PC-3 (cell line): ENCODE results near the gene OPRL1. TPM values are rescaled to one million over a fixed set of nuclear protein-coding genes. Genes with fewer than 3 reads are reported as not detected.

ENCODE experiments used
- ATAC-seq: fragments of 200-7000 bp; cut with Tn5 transposase; 2 replicates; pipeline ENCODE4 v1.9.1; 2020; ENCODE audit warnings: mild to moderate bottlenecking, moderate library complexity
- BruUV-seq: library from RNA; stranded (reverse); fragments of 400-500 nt; replicated peaks from 2 replicates; lab custom pipeline; 2021; lab: Mats Ljungman, UMichigan
- CTCF ChIA-PET: fragments of 300-600 bp; sonication (Branson Sonifier 250); formaldehyde crosslinking; loops from one replicate; lab custom pipeline; 2022; ENCODE audit warnings: antibody characterized with exemption; lab: Charles Lee
- POLR2A ChIA-PET: fragments of 300-600 bp; sonication (Branson Sonifier 250); formaldehyde crosslinking; loops from one replicate; lab custom pipeline; 2022; ENCODE audit warnings: antibody characterized with exemption; ENCODE audit not compliant: unreplicated experiment; lab: Charles Lee
- DNase-seq: peaks from one replicate; pipeline ENCODE4 v3.0.0-alpha.2; 2015
- H2AFZ ChIP-seq: fragments of 300-600 bp; sonication (generic); 2 replicates; pipeline ENCODE4 v1.6.0; 2016; ENCODE audit warnings: antibody characterized with exemption, low read length
- H3F3A ChIP-seq: fragments of 300-600 bp; sonication (generic); one replicate; pipeline ENCODE4 v1.6.0; 2017; ENCODE audit warnings: antibody characterized with exemption, low read length, control low read depth, mild to moderate bottlenecking; ENCODE audit not compliant: unreplicated experiment
- H3K27ac ChIP-seq: fragments of 300-600 bp; sonication (generic); 2 replicates; pipeline ENCODE4 v1.5.1; 2016; ENCODE audit warnings: mild to moderate bottlenecking, low read length
- H3K27me3 ChIP-seq: fragments of 300-600 bp; sonication (generic); 2 replicates; pipeline ENCODE4 v1.6.1; 2016; ENCODE audit warnings: low read length, mixed read lengths
- H3K36me3 ChIP-seq: fragments of 300-600 bp; sonication (generic); 2 replicates; pipeline ENCODE4 v1.6.1; 2016; ENCODE audit warnings: low read depth, mixed run types, low read length, mixed read lengths
- H3K4me1 ChIP-seq: fragments of 300-600 bp; sonication (generic); 2 replicates; pipeline ENCODE4 v1.5.1; 2016; ENCODE audit warnings: low read length; ENCODE audit not compliant: insufficient read depth
- H3K4me2 ChIP-seq: fragments of 300-600 bp; sonication (generic); 2 replicates; pipeline ENCODE4 v1.6.0; 2016; ENCODE audit warnings: low read length
- H3K4me3 ChIP-seq: fragments of 300-600 bp; sonication (generic); 2 replicates; pipeline ENCODE4 v1.5.1; 2016; ENCODE audit warnings: mild to moderate bottlenecking, low read length, mixed read lengths
- H3K79me2 ChIP-seq: fragments of 300-600 bp; sonication (generic); 2 replicates; pipeline ENCODE4 v1.6.1; 2017; ENCODE audit warnings: low read length, mixed read lengths
- H3K9ac ChIP-seq: fragments of 300-600 bp; sonication (generic); 2 replicates; pipeline ENCODE4 v1.6.0; 2016; ENCODE audit warnings: mild to moderate bottlenecking, low read length
- H3K9me2 ChIP-seq: fragments of 300-600 bp; sonication (generic); replicated peaks from 2 replicates; pipeline ENCODE4 v1.6.1; 2016; ENCODE audit warnings: mixed run types, low read length, mixed read lengths
- H3K9me3 ChIP-seq: fragments of 300-600 bp; sonication (generic); 2 replicates; pipeline ENCODE4 v1.6.1; 2016; ENCODE audit warnings: low read length, mixed read lengths
- H4K20me1 ChIP-seq: fragments of 300-600 bp; sonication (generic); 2 replicates; pipeline ENCODE4 v1.6.1; 2016; ENCODE audit warnings: low read length, mixed read lengths
- EZH2 ChIP-seq: fragments of 300-600 bp; sonication (generic); IDR thresholded peaks from one replicate; pipeline ENCODE4 v1.6.1; 2017; ENCODE audit warnings: antibody characterized with exemption, mild to moderate bottlenecking, low read length; ENCODE audit not compliant: unreplicated experiment
- EZH2phosphoT487 ChIP-seq: fragments of 300-600 bp; sonication (generic); IDR thresholded peaks from 2 replicates; pipeline ENCODE4 v1.6.1; 2018; ENCODE audit warnings: mild to moderate bottlenecking, antibody characterized with exemption, low read length, borderline replicate concordance
- intact Hi-C: fragments of 100-400 bp; cut with micrococcal nuclease; formaldehyde crosslinking; loops from 2 replicates; pipeline ENCODE4 v1.9.0; 2023
- total RNA-seq: library from RNA; depleted of rRNA; stranded (reverse); fragments of >200 nt; gene quantifications from 2 replicates; pipeline ENCODE4 v1.2.3, GENCODE V29; 2014
- TF ChIP-seq, protein P1 (sequence below): fragments of 300-600 bp; sonication (generic); conservative IDR thresholded peaks from 2 replicates; pipeline ENCODE4 v1.5.1; 2017; ENCODE audit warnings: antibody characterized with exemption, low read depth, mild to moderate bottlenecking, low read length

The OPRL1 gene
- total RNA-seq, 1 experiment from 2014 or later: 5.6 TPM

DNA sequence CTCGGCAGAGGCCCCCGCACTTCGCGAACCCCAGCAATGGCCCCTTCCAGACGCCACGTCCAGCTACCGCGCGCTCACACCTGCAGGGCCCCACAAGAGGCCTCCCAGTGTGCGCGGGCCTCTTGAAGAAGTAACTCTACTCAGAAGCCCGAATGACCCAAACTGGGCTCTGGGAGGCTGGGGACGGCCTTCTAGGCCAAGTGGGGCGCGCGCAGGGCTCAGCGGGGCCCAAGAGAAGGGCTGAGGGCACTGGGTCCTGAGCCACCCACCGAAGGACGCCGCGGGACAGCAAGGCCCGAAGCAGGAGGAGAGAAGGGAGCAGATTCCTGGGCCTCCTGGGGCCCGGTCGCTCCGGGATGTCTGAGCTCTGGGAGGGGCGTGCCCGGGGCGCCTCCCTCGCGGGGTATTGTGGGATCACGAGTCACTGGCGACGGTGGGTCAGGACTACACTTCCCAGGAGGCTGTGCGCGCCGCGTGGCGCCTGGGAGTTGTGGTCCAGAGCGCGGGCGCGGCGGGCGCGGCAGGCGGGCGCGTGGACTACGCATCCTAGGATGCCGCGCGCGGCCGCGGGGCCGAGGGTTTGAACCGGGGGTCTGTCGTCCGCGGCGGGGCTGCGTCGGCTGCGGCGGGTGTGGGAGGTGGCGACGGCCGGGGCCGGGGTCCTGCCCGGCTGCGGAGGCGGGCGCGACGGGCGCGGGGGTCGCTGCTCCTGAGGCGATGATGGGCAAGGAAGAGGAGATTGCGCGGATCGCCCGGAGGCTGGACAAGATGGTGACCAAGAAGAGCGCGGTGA is 17.1 kb upstream of the OPRL1 start, which contains the start of gene TCEA2:
Gene TCEA2 (plus strand): TSS at position 603 of the 793 bp plus-strand sequence. CDS start 115 bp downstream, at position 718.
- intact Hi-C loops: loop anchor here (1.0 to 2.0 kb wide), 2 partner anchors 24 to 81 kb away; partner anchors contain the start of gene PRPF6
- TSS peak; percentile 94 for BruUV-seq
- ATAC-seq (peak; percentile 86), DNase-seq (peak; percentile 96)
- peak within 1 kb of the TSS; percentile 84 for H3K9ac ChIP-seq
- H3K4me3 ChIP-seq: peak within 1 kb of the TSS; percentile 79
- peak within 1 kb of the TSS; percentile 67 for H2AFZ ChIP-seq
- TF ChIP-seq, protein P1, sequence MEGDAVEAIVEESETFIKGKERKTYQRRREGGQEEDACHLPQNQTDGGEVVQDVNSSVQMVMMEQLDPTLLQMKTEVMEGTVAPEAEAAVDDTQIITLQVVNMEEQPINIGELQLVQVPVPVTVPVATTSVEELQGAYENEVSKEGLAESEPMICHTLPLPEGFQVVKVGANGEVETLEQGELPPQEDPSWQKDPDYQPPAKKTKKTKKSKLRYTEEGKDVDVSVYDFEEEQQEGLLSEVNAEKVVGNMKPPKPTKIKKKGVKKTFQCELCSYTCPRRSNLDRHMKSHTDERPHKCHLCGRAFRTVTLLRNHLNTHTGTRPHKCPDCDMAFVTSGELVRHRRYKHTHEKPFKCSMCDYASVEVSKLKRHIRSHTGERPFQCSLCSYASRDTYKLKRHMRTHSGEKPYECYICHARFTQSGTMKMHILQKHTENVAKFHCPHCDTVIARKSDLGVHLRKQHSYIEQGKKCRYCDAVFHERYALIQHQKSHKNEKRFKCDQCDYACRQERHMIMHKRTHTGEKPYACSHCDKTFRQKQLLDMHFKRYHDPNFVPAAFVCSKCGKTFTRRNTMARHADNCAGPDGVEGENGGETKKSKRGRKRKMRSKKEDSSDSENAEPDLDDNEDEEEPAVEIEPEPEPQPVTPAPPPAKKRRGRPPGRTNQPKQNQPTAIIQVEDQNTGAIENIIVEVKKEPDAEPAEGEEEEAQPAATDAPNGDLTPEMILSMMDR: no peak
- TF ChIP-seq EZH2phosphoT487 (no peak), EZH2 (no peak)
- H3K27ac ChIP-seq: peak within 1 kb of the TSS; percentile 73
- no peaks in the 10 kb centered on the region for H3K9me2 ChIP-seq
- peaks cover 46% of the 10 kb centered on the region for H3K4me1 ChIP-seq
- no peaks in the 10 kb centered on the region for H3K9me3 ChIP-seq
- H3K27me3 ChIP-seq: no peaks in the 10 kb centered on the region
- no peaks in the 10 kb centered on the region for H4K20me1 ChIP-seq
- no peaks in the 10 kb centered on the region for H3K36me3 ChIP-seq
- H3K79me2 ChIP-seq: peaks cover 10% of the 10 kb centered on the region
- H3F3A ChIP-seq: no peaks in the 10 kb centered on the region
- POLR2A ChIA-PET: interaction anchor here (0.6 to 0.8 kb wide), 4 partner anchors 24 to 86 kb away, joined by 3 to 6 read pairs (median 3); no protein-coding TSS in a partner anchor
- H3K4me2 ChIP-seq: peak within 1 kb of the TSS; percentile 95
- CTCF ChIA-PET: interaction anchor here (0.6 to 1.0 kb wide), 3 partner anchors 12 to 518 kb away, joined by 3 to 8 read pairs (median 5); no protein-coding TSS in a partner anchor

DNA sequence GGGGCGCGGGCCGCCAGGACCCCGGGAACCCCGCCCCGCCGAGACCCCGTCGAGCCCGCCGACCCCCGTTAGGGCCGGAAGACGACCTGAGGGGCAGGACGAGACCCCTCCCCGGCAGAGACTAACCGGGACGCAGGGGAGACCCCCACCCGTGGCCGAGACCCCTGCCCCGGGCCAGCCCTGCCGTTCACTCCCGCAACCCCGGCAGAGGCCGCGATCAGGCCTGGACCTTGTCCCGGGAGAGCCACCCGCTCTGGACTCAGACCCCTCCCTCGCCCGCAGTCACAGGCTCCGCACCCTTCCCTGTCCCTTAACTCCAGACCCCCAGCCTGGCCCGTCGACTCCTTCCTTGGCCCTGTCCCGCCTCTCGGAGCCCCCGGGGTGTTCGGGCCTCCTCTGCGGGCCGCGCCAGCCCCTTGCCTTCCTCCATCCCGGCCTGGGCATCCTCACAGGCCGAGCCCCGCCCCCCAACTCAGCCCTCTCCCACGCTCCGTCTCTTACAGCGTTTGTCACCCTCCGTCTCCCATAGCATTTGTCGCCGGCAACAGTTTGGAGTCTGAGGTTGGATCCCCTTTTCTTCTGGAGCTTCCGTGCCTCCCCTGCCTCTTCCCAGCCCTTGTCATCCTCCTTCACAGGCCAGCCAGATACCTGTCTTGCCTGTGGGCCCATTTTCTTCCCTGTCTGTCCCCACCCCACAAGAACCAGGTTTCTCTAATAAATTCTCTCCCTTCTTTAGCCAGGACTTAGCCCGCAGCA is 16.3 kb upstream of the OPRL1 start:
- peak; percentile 21 for ATAC-seq
- ChIA-PET POLR2A (interaction anchor here (0.6 to 0.8 kb wide), 4 partner anchors 25 to 86 kb away, joined by 3 to 6 read pairs (median 3); no protein-coding TSS in a partner anchor), CTCF (interaction anchor here (1.0 kb wide), 1 partner anchor 25 kb away, joined by 8 read pairs; no protein-coding TSS in a partner anchor)
- TF ChIP-seq, protein P1: no peak
- TF ChIP-seq EZH2 (no peak), EZH2phosphoT487 (no peak)
- Histone ChIP-seq H3K36me3 (no peaks in the 10 kb centered on the region), H3K4me3 (peak overlapping the region; percentile 79), H3K27ac (peak overlapping the region; percentile 73), H3K9me2 (no peaks in the 10 kb centered on the region), H3K9me3 (no peaks in the 10 kb centered on the region), H3K27me3 (no peaks in the 10 kb centered on the region), H3K9ac (peak overlapping the region; percentile 84), H3K79me2 (peaks cover 10% of the 10 kb centered on the region), H4K20me1 (no peaks in the 10 kb centered on the region), H3K4me1 (peaks cover 38% of the 10 kb centered on the region), H3F3A (no peaks in the 10 kb centered on the region), H3K4me2 (peak overlapping the region; percentile 95), H2AFZ (peak overlapping the region; percentile 67)
- intact Hi-C loops: loop anchor here (1.0 to 2.0 kb wide), 2 partner anchors 25 to 82 kb away; partner anchors contain the start of gene PRPF6
- BruUV-seq: TSS peak; percentile 57
- no peak for DNase-seq
